ENCODE results near the gene SLC15A5. TPM values are rescaled to one million over a fixed set of nuclear protein-coding genes. Genes with fewer than 3 reads are reported as not detected.

The SLC15A5 gene
- total and polyA plus RNA-seq, 2 of the 8 experiments (the other 6 are each of a cell fraction or from before 2014, with no cell fraction given): not detected

DNA sequence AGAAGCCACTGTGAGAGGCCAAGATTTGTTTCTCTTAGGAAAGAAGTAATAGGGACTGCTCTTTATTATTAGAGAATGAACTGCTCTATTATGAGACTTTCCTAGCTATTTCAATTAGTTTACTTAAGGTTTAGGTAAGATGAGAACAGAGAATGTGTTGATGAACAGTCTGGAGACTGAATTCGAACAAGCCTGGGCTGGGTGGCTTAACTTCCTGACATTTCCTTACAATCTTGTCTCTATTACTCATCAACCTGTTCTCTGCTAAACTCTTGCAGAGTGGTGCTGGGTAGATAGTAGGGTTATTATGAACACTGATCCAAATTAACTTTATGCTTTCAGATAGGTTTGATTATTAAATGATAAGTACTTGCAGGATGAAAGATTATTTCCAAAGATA lies 31.2 kb downstream of the SLC15A5 start:
- Histone ChIP-seq H3K18ac (ENCODE audit: extremely low read depth, low read length) (no peak overlapping the region), H2AK5ac (ENCODE audit: low read depth, low read length) (no peak overlapping the region), H3K4me3 (ENCODE audit: extremely low read depth in 1 of 4, insufficient read depth in 2 of 4, low read depth in 3 of 4, low read length in 4 of 4) (no peak overlapping the region), H3K4me1 (replicated peaks in 1 of 4; ENCODE audit: control insufficient read depth in 3 of 4, insufficient read depth in 4 of 4, low read length in 3 of 4) (no peaks in the 10 kb centered on the region), H2BK5ac (ENCODE audit: low read depth, low read length) (no peak overlapping the region), H3K4ac (replicated peaks; ENCODE audit: insufficient read length, low read depth, low read length) (no peak overlapping the region), H3K56ac (replicated peaks; ENCODE audit: insufficient read length, low read depth, low read length) (no peak overlapping the region), H3K9me3 (ENCODE audit: insufficient read depth in 2 of 2, low read depth in 1 of 2, low read length in 1 of 2) (no peaks in the 10 kb centered on the region), H2BK20ac (ENCODE audit: low read length) (no peak overlapping the region), H3K27me3 (replicated peaks in 1 of 4; ENCODE audit: control insufficient read depth in 3 of 4, extremely low read depth in 1 of 4, insufficient read depth in 3 of 4, low read length in 3 of 4) (no peaks in the 10 kb centered on the region), H4K8ac (ENCODE audit: extremely low read depth, insufficient read depth, low read length) (no peak overlapping the region), H4K20me1 (replicated peaks in 1 of 2; ENCODE audit: control insufficient read depth in 1 of 2, insufficient read depth in 2 of 2, low read length in 2 of 2) (no peaks in the 10 kb centered on the region), H3K79me2 (ENCODE audit: control insufficient read depth in 1 of 2, insufficient read depth in 2 of 2, low read length in 2 of 2) (no peaks in the 10 kb centered on the region), H3K79me1 (ENCODE audit: low read depth, low read length) (no peaks in the 10 kb centered on the region), H3K9ac (replicated peaks in 1 of 4; ENCODE audit: extremely low read depth in 1 of 4, low read depth in 3 of 4, low read length in 3 of 4) (no peak overlapping the region), H3K23ac (ENCODE audit: insufficient read length) (no peak overlapping the region), H2BK12ac (ENCODE audit: low read depth, low read length) (no peak overlapping the region), H3K23me2 (ENCODE audit: low read depth, low read length) (no peaks in the 10 kb centered on the region), H2BK15ac (ENCODE audit: low read length) (no peak overlapping the region), H2AFZ (ENCODE audit: low read length) (no peak overlapping the region), H2BK120ac (replicated peaks; ENCODE audit: low read depth, low read length) (no peak overlapping the region), H3K14ac (ENCODE audit: insufficient read length) (no peak overlapping the region), H4K91ac (replicated peaks; ENCODE audit: insufficient read length, low read length) (no peak overlapping the region), H3K36me3 (ENCODE audit: control insufficient read depth in 2 of 4, insufficient read depth in 4 of 4, low read length in 3 of 4) (no peaks in the 10 kb centered on the region), H4K5ac (ENCODE audit: insufficient read length, low read depth, low read length) (no peak overlapping the region), H3K4me2 (ENCODE audit: insufficient read depth in 1 of 2, low read depth in 2 of 2, low read length in 2 of 2) (no peak overlapping the region), H3K27ac (ENCODE audit: low read depth, low read length) (no peak overlapping the region)
- CTCF ChIA-PET (ENCODE audit: partially characterized antibody): no interaction called here
- WGBS, 2 experiments (ENCODE audit: extremely low coverage in 1 of 2, insufficient coverage in 1 of 2, insufficient read length in 1 of 2, insufficient replicate concordance in 2 of 2, low coverage in 1 of 2, low lambda C conversion rate in 2 of 2, missing lambda C conversion rate in 1 of 2): 95% methylated on average over 1 of the region's 1 CpG; no CpG with 5 or more reads in 1 of the 2 experiments
- no peak for FAIRE-seq
- no peak for DNase-seq (ENCODE audit: low read depth in 1 of 2, low spot score in 2 of 2)
- POLR2A ChIA-PET (ENCODE audit: partially characterized antibody): no interaction called here
- TF ChIP-seq RBBP5 (IDR thresholded peaks at IDR 0.05; ENCODE audit: borderline replicate concordance, low read depth, low read length) (no peak), SIX5 (IDR thresholded peaks at IDR 0.05; ENCODE audit: low read depth, low read length) (no peak), CBX8 (IDR thresholded peaks at IDR 0.05; ENCODE audit: borderline replicate concordance, low read depth, low read length) (no peak), SP1 (IDR thresholded peaks at IDR 0.05; ENCODE audit: low read depth, low read length) (no peak), FOSL1 (IDR thresholded peaks at IDR 0.05; ENCODE audit: insufficient read depth, low read depth, low read length) (no peak), KDM1A (IDR thresholded peaks at IDR 0.05; ENCODE audit: borderline replicate concordance, low read length) (no peak), CBX5 (IDR thresholded peaks at IDR 0.05; ENCODE audit: low read depth, low read length) (no peak), RFX5 (IDR thresholded peaks at IDR 0.05; ENCODE audit: borderline replicate concordance, low read depth, low read length) (no peak)
- TF ChIP-seq, protein P1, sequence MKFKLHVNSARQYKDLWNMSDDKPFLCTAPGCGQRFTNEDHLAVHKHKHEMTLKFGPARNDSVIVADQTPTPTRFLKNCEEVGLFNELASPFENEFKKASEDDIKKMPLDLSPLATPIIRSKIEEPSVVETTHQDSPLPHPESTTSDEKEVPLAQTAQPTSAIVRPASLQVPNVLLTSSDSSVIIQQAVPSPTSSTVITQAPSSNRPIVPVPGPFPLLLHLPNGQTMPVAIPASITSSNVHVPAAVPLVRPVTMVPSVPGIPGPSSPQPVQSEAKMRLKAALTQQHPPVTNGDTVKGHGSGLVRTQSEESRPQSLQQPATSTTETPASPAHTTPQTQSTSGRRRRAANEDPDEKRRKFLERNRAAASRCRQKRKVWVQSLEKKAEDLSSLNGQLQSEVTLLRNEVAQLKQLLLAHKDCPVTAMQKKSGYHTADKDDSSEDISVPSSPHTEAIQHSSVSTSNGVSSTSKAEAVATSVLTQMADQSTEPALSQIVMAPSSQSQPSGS (IDR thresholded peaks at IDR 0.05; ENCODE audit: low read length): no peak
- TF ChIP-seq, protein P2, sequence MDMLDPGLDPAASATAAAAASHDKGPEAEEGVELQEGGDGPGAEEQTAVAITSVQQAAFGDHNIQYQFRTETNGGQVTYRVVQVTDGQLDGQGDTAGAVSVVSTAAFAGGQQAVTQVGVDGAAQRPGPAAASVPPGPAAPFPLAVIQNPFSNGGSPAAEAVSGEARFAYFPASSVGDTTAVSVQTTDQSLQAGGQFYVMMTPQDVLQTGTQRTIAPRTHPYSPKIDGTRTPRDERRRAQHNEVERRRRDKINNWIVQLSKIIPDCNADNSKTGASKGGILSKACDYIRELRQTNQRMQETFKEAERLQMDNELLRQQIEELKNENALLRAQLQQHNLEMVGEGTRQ (IDR thresholded peaks at IDR 0.05; ENCODE audit: low read length): no peak

All from H1 (cell line).